H1 (cell line): ENCODE results near the gene TWNK. TPM values are rescaled to one million over a fixed set of nuclear protein-coding genes. Genes with fewer than 3 reads are reported as not detected.

Experiments
- CTCF ChIA-PET: fragments of 300-600 bp; sonication (Branson Sonifier 250); formaldehyde crosslinking; loops from one replicate; lab custom pipeline; 2021; ENCODE audit not compliant: partially characterized antibody; lab: Charles Lee
- POLR2A ChIA-PET: fragments of 300-600 bp; sonication (Branson Sonifier 250); formaldehyde crosslinking; loops from one replicate; lab custom pipeline; 2021; ENCODE audit warnings: inconsistent platforms; ENCODE audit not compliant: partially characterized antibody; lab: Charles Lee
- DNase-seq, 2 experiments: peaks; one replicate each; pipeline versions ENCODE4 v3.0.0 to v3.0.0-alpha.2; 2010 to 2022; ENCODE audit warnings: low spot score in 2 of 2, low read depth in 1 of 2, mixed read lengths in 1 of 2
- FAIRE-seq: peaks from 2 replicates; lab custom pipeline; 2011; peaks lifted over from hg19 to GRCh38; lab: Jason Lieb, UNC
- H2AFZ ChIP-seq: 2 replicates; pipeline ENCODE4 v1.8.1; 2012; ENCODE audit warnings: low read length, inconsistent platforms
- H2AK5ac ChIP-seq: 2 replicates; pipeline ENCODE4 v1.6.1; 2013; ENCODE audit warnings: low read depth, low read length
- H2BK120ac ChIP-seq: replicated peaks from 2 replicates; pipeline ENCODE3; 2013; ENCODE audit warnings: low read depth, low read length, inconsistent platforms
- H2BK12ac ChIP-seq: 2 replicates; pipeline ENCODE4 v1.6.1; 2013; ENCODE audit warnings: low read depth, low read length
- H2BK15ac ChIP-seq: 2 replicates; pipeline ENCODE4 v1.6.1; 2013; ENCODE audit warnings: low read length
- H2BK20ac ChIP-seq: 2 replicates; pipeline ENCODE4 v1.6.1; 2013; ENCODE audit warnings: low read length
- H2BK5ac ChIP-seq: 2 replicates; pipeline ENCODE4 v1.6.1; 2013; ENCODE audit warnings: low read depth, low read length
- H3K14ac ChIP-seq: 2 replicates; pipeline ENCODE4 v1.6.1; 2013; ENCODE audit warnings: inconsistent platforms; ENCODE audit not compliant: insufficient read length
- H3K18ac ChIP-seq: 2 replicates; pipeline ENCODE4 v1.6.1; 2013; ENCODE audit warnings: low read length; ENCODE audit errors: extremely low read depth
- H3K23ac ChIP-seq: 2 replicates; pipeline ENCODE4 v1.6.1; 2013; ENCODE audit warnings: inconsistent platforms; ENCODE audit not compliant: insufficient read length
- H3K23me2 ChIP-seq: 2 replicates; pipeline ENCODE4 v1.6.1; 2013; ENCODE audit warnings: low read depth, low read length
- H3K27ac ChIP-seq: 2 replicates; pipeline ENCODE4 v1.6.1; 2011; ENCODE audit warnings: low read depth, low read length, inconsistent platforms
- H3K27me3 ChIP-seq, 4 experiments: replicated peaks in 1 of 4; 1 replicate in 1 of 4; 2 replicates in 3 of 4; pipeline versions ENCODE4 v1.6.1 to v1.8.1; 2011 to 2013; ENCODE audit warnings: low read length in 3 of 4, mild to moderate bottlenecking in 3 of 4, inconsistent platforms in 2 of 4, mixed read lengths in 2 of 4, moderate library complexity in 1 of 4; ENCODE audit not compliant: control insufficient read depth in 3 of 4, insufficient read depth in 3 of 4; ENCODE audit errors: extremely low read depth in 1 of 4
- H3K36me3 ChIP-seq, 4 experiments: 2 replicates each; pipeline versions ENCODE4 v1.6.1 to v1.8.1; 2011 to 2013; ENCODE audit warnings: mild to moderate bottlenecking in 4 of 4, low read length in 3 of 4, moderate library complexity in 2 of 4, control low read depth in 1 of 4, inconsistent platforms in 1 of 4; ENCODE audit not compliant: insufficient read depth in 4 of 4, control insufficient read depth in 2 of 4
- H3K4ac ChIP-seq: replicated peaks from 2 replicates; pipeline ENCODE3; 2013; ENCODE audit warnings: low read length, low read depth, mixed read lengths, inconsistent platforms; ENCODE audit not compliant: insufficient read length
- H3K4me1 ChIP-seq, 4 experiments: replicated peaks in 1 of 4; 1 replicate in 1 of 4; 2 replicates in 3 of 4; pipeline versions ENCODE4 v1.6.1 to v1.8.1; 2011 to 2013; ENCODE audit warnings: low read length in 3 of 4, inconsistent platforms in 2 of 4, mixed read lengths in 1 of 4; ENCODE audit not compliant: insufficient read depth in 4 of 4, control insufficient read depth in 3 of 4
- H3K4me2 ChIP-seq, 2 experiments: 2 replicates each; pipeline versions ENCODE4 v1.6.1 to v1.8.1; 2011 to 2013; ENCODE audit warnings: low read depth in 2 of 2, low read length in 2 of 2, control low read depth in 1 of 2, inconsistent platforms in 1 of 2, mild to moderate bottlenecking in 1 of 2; ENCODE audit not compliant: insufficient read depth in 1 of 2
- H3K4me3 ChIP-seq, 4 experiments: fragments of 200-600, 300-600 bp in 1 of 4; sonication (generic), shearing (Covaris generic), sonication (Bioruptor Twin) in 1 of 4; 2 replicates each; pipeline versions ENCODE4 v1.5.1 to v1.8.1; 2011 to 2016; ENCODE audit warnings: low read length in 4 of 4, low read depth in 3 of 4, control low read depth in 2 of 4, inconsistent platforms in 2 of 4, mild to moderate bottlenecking in 2 of 4, mixed read lengths in 1 of 4, moderate library complexity in 1 of 4; ENCODE audit not compliant: insufficient read depth in 2 of 4; ENCODE audit errors: extremely low read depth in 1 of 4
- H3K56ac ChIP-seq: replicated peaks from 2 replicates; pipeline ENCODE3; 2013; ENCODE audit warnings: low read depth, mild to moderate bottlenecking, mixed read lengths, low read length, inconsistent platforms; ENCODE audit not compliant: insufficient read length
- H3K79me1 ChIP-seq: 2 replicates; pipeline ENCODE4 v1.6.1; 2013; ENCODE audit warnings: low read depth, low read length, control low read depth
- H3K79me2 ChIP-seq, 2 experiments: 2 replicates each; pipeline versions ENCODE4 v1.6.1 to v1.8.1; 2012 to 2013; ENCODE audit warnings: low read length in 2 of 2, mild to moderate bottlenecking in 2 of 2, inconsistent platforms in 1 of 2; ENCODE audit not compliant: insufficient read depth in 2 of 2, control insufficient read depth in 1 of 2
- H3K9ac ChIP-seq, 4 experiments: replicated peaks in 1 of 4; 1 replicate in 1 of 4; 2 replicates in 3 of 4; pipeline versions ENCODE4 v1.6.1 to v1.8.1; 2011 to 2013; ENCODE audit warnings: low read depth in 3 of 4, low read length in 3 of 4, control low read depth in 2 of 4, mild to moderate bottlenecking in 2 of 4, moderate library complexity in 2 of 4, inconsistent platforms in 1 of 4; ENCODE audit errors: extremely low read depth in 1 of 4
- H3K9me3 ChIP-seq, 2 experiments: 2 replicates each; pipeline versions ENCODE4 v1.6.1 to v1.8.1; 2012 to 2013; ENCODE audit warnings: mild to moderate bottlenecking in 2 of 2, moderate library complexity in 2 of 2, control low read depth in 1 of 2, inconsistent platforms in 1 of 2, low read depth in 1 of 2, low read length in 1 of 2, mixed read lengths in 1 of 2; ENCODE audit not compliant: insufficient read depth in 2 of 2
- H4K20me1 ChIP-seq, 2 experiments: replicated peaks in 1 of 2; 2 replicates each; pipeline versions ENCODE3 to v1.8.1; 2011 to 2013; ENCODE audit warnings: inconsistent platforms in 2 of 2, low read length in 2 of 2, mild to moderate bottlenecking in 1 of 2; ENCODE audit not compliant: insufficient read depth in 2 of 2, control insufficient read depth in 1 of 2
- H4K5ac ChIP-seq: 2 replicates; pipeline ENCODE4 v1.6.1; 2013; ENCODE audit warnings: low read length, low read depth, mixed read lengths, inconsistent platforms; ENCODE audit not compliant: insufficient read length
- H4K8ac ChIP-seq: 2 replicates; pipeline ENCODE4 v1.8.0; 2013; ENCODE audit warnings: mild to moderate bottlenecking, moderate library complexity, low read length, inconsistent platforms; ENCODE audit not compliant: insufficient read depth; ENCODE audit errors: extremely low read depth
- H4K91ac ChIP-seq: replicated peaks from 2 replicates; pipeline ENCODE3; 2013; ENCODE audit warnings: low read length, mixed read lengths, inconsistent platforms; ENCODE audit not compliant: insufficient read length
- BCL11A ChIP-seq, 2 experiments: IDR thresholded peaks; one replicate each; pipeline ENCODE4 v1.6.1; 2011; ENCODE audit warnings: low read depth in 2 of 2, low read length in 2 of 2, mild to moderate bottlenecking in 2 of 2
- FOSL1 ChIP-seq: IDR thresholded peaks from 2 replicates; pipeline ENCODE4 v1.6.1; 2011; ENCODE audit warnings: mild to moderate bottlenecking, low read depth, low read length, moderate library complexity; ENCODE audit not compliant: insufficient read depth
- GTF2F1 ChIP-seq: IDR thresholded peaks from 2 replicates; pipeline ENCODE4 v1.6.1; 2012; ENCODE audit warnings: low read depth, low read length, improper control_type of control experiment, borderline replicate concordance
- PHF8 ChIP-seq: fragments of 200-600 bp; sonication (generic); conservative IDR thresholded peaks from 2 replicates; pipeline ENCODE4 v1.7.1; 2012; ENCODE audit warnings: low read depth, mild to moderate bottlenecking, inconsistent platforms, low read length, moderate library complexity
- RNF2 ChIP-seq: fragments of 200-900, 300-1000 bp; sonication (generic); IDR thresholded peaks from 2 replicates; pipeline ENCODE4 v1.7.1; 2016; ENCODE audit warnings: borderline replicate concordance, low read depth, mild to moderate bottlenecking, antibody characterized with exemption, low read length; ENCODE audit not compliant: poor library complexity, severe bottlenecking; ENCODE audit errors: missing control alignments
- SIX5 ChIP-seq: IDR thresholded peaks from 2 replicates; pipeline ENCODE4 v1.6.1; 2011; ENCODE audit warnings: mild to moderate bottlenecking, low read depth, low read length
- SRF ChIP-seq: IDR thresholded peaks from 2 replicates; pipeline ENCODE4 v1.6.1; 2011; ENCODE audit warnings: mild to moderate bottlenecking, low read depth, low read length, moderate library complexity
- TAF7 ChIP-seq: optimal IDR thresholded peaks from 2 replicates; pipeline ENCODE3; 2011; ENCODE audit warnings: low read depth, mild to moderate bottlenecking, inconsistent platforms, low read length, moderate library complexity, borderline replicate concordance
- polyA plus RNA-seq, 7 experiments: library from polyadenylated mRNA; depleted of rRNA in 3 of 7; stranded (reverse) in 5 of 7; unstranded in 2 of 7; fragments of >200 nt in 5 of 7; fragments of 200-250 nt in 2 of 7; gene quantifications; 1 replicate in 5 of 7; 2 replicates in 1 of 7; 4 replicates in 1 of 7; pipeline versions ENCODE4 v1.2.1 to v1.2.3, GENCODE V29; 2011 to 2013; ENCODE audit warnings: missing spikeins in 2 of 7, mixed read lengths in 2 of 7
- total RNA-seq: library from RNA; stranded (reverse); fragmentation: NEBNext Ultra II Directional; extraction: Animal tissue kit (Norgen Biotek cat#: 25700); gene quantifications from 2 replicates; pipeline ENCODE4 v1.2.1, GENCODE V29; 2021

The TWNK gene
- total and polyA plus RNA-seq, 2 of the 8 experiments (the other 6 are each of a cell fraction or from before 2014, with no cell fraction given) = 15.4 to 32.5 TPM

DNA sequence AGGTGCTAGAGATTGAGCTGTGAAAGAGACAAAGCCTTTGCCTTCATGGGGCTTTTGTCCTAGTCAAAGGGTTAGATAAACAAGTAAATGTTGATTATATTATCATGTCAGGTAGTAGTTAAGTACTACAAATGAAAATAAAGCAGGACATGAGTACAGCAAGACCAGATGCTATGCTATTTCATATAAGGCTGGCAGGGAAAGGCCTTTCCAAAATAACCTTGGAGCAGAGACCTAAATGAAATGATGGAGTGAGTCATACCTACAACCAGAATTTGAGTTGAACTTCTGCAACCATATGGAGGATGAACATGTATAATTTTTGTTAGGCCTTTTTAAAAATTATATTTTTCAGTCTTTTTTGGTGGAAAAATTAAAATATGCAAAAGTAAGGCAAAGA is 41.6 kb upstream of the TWNK start:
- TF ChIP-seq PHF8 (no peak), SIX5 (no peak), FOSL1 (no peak), RNF2 (no peak), TAF7 (no peak), BCL11A (IDR thresholded peaks at IDR 0.05; ENCODE audit: low read depth in 2 of 2, low read length in 2 of 2) (no peak), SRF (no peak), GTF2F1 (no peak)
- Histone ChIP-seq H3K56ac (no peak overlapping the region), H4K20me1 (no peaks in the 10 kb centered on the region), H3K4me1 (no peaks in the 10 kb centered on the region), H2BK12ac (no peak overlapping the region), H3K79me1 (no peaks in the 10 kb centered on the region), H2BK15ac (no peak overlapping the region), H3K18ac (no peak overlapping the region), H3K4me3 (no peak overlapping the region), H3K4ac (no peak overlapping the region), H3K79me2 (no peaks in the 10 kb centered on the region), H3K9ac (no peak overlapping the region), H3K14ac (no peak overlapping the region), H3K23me2 (no peaks in the 10 kb centered on the region), H2BK20ac (no peak overlapping the region), H4K8ac (no peak overlapping the region), H3K27me3 (no peaks in the 10 kb centered on the region), H4K91ac (no peak overlapping the region), H3K23ac (no peak overlapping the region), H3K36me3 (peaks cover 3 to 64% (median 24%) of the 10 kb centered on the region in 4 experiments; a peak in 6 of 8 replicates), H2BK120ac (no peak overlapping the region), H3K27ac (no peak overlapping the region), H2AK5ac (no peak overlapping the region), H2BK5ac (no peak overlapping the region), H3K4me2 (no peak overlapping the region), H2AFZ (no peak overlapping the region), H3K9me3 (no peaks in the 10 kb centered on the region), H4K5ac (no peak overlapping the region)
- CTCF ChIA-PET = no interaction called here
- DNase-seq (no peak), FAIRE-seq (no peak)
- POLR2A ChIA-PET = no interaction called here
